ENCODE data around the gene CAMK2G.

- TF ChIP-seq POLR2AphosphoS5 (IDR thresholded peaks at IDR 0.05; ENCODE audit: low read depth, low read length) (no peak), CTCF (IDR thresholded peaks at IDR 0.05) (no peak), SIN3A (IDR thresholded peaks at IDR 0.05; ENCODE audit: borderline replicate concordance, insufficient read depth, low read depth, low read length) (no peak)
Observed at GRCh38 chr10:73837072-73837471, 37.3 kb downstream of the CAMK2G start.

All from Panc1 (cell line).